UCSD-AML1 (cell line): Measurements from ENCODE around the gene USP17L27.
"Not testable (repeated sequence)": the region's sequence is repeated elsewhere in the genome, so short reads cannot be mapped to it uniquely, and the experiment has no call there.

Source experiments
- DNase-seq: peaks from one replicate; lab custom pipeline; 2025; ENCODE audit not compliant: unreplicated experiment; lab: John Stamatoyannopoulos, UW

The USP17L27 gene, protein sequence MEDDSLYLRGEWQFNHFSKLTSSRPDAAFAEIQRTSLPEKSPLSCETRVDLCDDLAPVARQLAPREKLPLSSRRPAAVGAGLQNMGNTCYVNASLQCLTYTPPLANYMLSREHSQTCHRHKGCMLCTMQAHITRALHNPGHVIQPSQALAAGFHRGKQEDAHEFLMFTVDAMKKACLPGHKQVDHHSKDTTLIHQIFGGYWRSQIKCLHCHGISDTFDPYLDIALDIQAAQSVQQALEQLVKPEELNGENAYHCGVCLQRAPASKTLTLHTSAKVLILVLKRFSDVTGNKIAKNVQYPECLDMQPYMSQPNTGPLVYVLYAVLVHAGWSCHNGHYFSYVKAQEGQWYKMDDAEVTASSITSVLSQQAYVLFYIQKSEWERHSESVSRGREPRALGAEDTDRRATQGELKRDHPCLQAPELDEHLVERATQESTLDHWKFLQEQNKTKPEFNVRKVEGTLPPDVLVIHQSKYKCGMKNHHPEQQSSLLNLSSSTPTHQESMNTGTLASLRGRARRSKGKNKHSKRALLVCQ

DNA sequence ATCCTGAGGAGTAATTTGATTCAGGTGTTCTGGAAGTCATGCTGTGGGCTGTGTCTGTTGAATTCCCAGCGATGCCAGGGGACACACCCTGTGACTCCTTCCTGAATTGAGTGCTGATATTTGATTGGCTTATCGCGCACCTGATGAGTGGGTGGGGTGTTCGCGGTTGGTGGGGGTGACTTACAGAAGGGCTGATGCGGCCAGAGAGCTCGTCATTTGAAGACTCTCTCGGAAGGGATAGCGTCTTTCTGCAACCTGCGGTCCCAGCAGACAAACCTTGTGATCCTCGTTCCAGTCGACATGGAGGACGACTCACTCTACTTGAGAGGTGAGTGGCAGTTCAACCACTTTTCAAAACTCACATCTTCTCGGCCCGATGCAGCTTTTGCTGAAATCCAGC is at the start of gene USP17L27:
USP17L27 (plus strand) TSS at position 301 of the 400 bp plus-strand sequence; CDS start at position 301, 0 bp downstream.
- not testable (repeated sequence) for DNase-seq

DNA sequence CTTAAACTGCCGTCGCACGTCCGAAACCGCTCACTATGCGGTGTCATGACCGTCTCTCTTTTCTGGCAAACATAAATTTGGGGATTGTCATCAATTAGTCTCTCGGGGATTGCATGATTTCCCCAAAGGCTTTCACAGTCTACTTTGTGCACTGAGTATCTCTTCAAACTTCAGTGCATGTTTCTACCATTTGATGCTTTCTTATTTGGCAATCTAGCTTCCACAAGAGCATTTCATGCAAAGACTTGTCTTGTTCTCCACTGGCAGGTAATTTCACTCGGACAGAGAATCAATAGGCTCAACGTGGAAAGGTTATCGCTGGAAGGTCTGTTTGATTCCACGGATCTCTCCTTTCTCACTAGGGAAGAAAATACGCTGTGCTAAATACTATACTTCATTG is 19.8 kb upstream of the USP17L27 start:
- not testable (repeated sequence) for DNase-seq

DNA sequence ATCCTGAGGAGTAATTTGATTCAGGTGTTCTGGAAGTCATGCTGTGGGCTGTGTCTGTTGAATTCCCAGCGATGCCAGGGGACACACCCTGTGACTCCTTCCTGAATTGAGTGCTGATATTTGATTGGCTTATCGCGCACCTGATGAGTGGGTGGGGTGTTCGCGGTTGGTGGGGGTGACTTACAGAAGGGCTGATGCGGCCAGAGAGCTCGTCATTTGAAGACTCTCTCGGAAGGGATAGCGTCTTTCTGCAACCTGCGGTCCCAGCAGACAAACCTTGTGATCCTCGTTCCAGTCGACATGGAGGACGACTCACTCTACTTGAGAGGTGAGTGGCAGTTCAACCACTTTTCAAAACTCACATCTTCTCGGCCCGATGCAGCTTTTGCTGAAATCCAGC is 19.1 kb upstream of the USP17L27 start, which contains the start of gene USP17L24:
USP17L24 (plus strand) TSS at position 301 of the 400 bp plus-strand sequence; CDS start at position 301, 0 bp downstream.
- not testable (repeated sequence) for DNase-seq

DNA sequence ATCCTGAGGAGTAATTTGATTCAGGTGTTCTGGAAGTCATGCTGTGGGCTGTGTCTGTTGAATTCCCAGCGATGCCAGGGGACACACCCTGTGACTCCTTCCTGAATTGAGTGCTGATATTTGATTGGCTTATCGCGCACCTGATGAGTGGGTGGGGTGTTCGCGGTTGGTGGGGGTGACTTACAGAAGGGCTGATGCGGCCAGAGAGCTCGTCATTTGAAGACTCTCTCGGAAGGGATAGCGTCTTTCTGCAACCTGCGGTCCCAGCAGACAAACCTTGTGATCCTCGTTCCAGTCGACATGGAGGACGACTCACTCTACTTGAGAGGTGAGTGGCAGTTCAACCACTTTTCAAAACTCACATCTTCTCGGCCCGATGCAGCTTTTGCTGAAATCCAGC is 14.3 kb upstream of the USP17L27 start, which contains the start of gene USP17L25:
USP17L25 (plus strand) TSS at position 301 of the 400 bp plus-strand sequence; CDS start at position 301, 0 bp downstream.
- DNase-seq = not testable (repeated sequence)

DNA sequence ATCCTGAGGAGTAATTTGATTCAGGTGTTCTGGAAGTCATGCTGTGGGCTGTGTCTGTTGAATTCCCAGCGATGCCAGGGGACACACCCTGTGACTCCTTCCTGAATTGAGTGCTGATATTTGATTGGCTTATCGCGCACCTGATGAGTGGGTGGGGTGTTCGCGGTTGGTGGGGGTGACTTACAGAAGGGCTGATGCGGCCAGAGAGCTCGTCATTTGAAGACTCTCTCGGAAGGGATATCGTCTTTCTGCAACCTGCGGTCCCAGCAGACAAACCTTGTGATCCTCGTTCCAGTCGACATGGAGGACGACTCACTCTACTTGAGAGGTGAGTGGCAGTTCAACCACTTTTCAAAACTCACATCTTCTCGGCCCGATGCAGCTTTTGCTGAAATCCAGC is 9.6 kb upstream of the USP17L27 start, which contains the start of gene USP17L26:
USP17L26 (plus strand) TSS at position 301 of the 400 bp plus-strand sequence; CDS start at position 301, 0 bp downstream.
- not testable (repeated sequence) for DNase-seq

DNA sequence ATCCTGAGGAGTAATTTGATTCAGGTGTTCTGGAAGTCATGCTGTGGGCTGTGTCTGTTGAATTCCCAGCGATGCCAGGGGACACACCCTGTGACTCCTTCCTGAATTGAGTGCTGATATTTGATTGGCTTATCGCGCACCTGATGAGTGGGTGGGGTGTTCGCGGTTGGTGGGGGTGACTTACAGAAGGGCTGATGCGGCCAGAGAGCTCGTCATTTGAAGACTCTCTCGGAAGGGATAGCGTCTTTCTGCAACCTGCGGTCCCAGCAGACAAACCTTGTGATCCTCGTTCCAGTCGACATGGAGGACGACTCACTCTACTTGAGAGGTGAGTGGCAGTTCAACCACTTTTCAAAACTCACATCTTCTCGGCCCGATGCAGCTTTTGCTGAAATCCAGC is 4.8 kb upstream of the USP17L27 start, which contains the start of gene USP17L5:
USP17L5 (plus strand) TSS at position 301 of the 400 bp plus-strand sequence; CDS start at position 301, 0 bp downstream.
- DNase-seq = not testable (repeated sequence)

DNA sequence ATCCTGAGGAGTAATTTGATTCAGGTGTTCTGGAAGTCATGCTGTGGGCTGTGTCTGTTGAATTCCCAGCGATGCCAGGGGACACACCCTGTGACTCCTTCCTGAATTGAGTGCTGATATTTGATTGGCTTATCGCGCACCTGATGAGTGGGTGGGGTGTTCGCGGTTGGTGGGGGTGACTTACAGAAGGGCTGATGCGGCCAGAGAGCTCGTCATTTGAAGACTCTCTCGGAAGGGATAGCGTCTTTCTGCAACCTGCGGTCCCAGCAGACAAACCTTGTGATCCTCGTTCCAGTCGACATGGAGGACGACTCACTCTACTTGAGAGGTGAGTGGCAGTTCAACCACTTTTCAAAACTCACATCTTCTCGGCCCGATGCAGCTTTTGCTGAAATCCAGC is 4.6 kb downstream of the USP17L27 start, which contains the start of gene USP17L28:
USP17L28 (plus strand) TSS at position 301 of the 400 bp plus-strand sequence; CDS start at position 301, 0 bp downstream.
- not testable (repeated sequence) for DNase-seq

DNA sequence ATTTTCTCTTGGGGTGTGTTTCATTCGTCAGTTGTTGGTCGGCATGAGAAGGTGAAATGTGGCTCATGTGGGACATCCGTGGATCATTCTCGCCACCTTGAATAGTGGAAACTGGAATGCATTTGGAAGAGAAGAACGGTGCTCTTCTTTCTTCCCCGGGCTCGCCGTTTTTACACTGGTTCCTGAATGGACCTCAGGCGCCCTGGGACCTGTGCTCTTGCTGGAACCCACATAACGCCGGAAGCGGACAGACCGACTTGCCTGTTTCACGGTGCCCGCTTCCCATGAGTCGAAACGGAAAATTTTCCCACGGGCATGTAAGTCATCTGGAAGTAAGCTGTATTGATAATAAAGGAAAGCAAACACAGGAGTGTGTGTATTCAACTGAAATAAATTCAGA is 6.9 kb downstream of the USP17L27 start:
- not testable (repeated sequence) for DNase-seq

DNA sequence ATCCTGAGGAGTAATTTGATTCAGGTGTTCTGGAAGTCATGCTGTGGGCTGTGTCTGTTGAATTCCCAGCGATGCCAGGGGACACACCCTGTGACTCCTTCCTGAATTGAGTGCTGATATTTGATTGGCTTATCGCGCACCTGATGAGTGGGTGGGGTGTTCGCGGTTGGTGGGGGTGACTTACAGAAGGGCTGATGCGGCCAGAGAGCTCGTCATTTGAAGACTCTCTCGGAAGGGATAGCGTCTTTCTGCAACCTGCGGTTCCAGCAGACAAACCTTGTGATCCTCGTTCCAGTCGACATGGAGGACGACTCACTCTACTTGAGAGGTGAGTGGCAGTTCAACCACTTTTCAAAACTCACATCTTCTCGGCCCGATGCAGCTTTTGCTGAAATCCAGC is 9.4 kb downstream of the USP17L27 start, which contains the start of gene USP17L29:
USP17L29 (plus strand) TSS at position 301 of the 400 bp plus-strand sequence; CDS start at position 301, 0 bp downstream.
- DNase-seq = not testable (repeated sequence)

DNA sequence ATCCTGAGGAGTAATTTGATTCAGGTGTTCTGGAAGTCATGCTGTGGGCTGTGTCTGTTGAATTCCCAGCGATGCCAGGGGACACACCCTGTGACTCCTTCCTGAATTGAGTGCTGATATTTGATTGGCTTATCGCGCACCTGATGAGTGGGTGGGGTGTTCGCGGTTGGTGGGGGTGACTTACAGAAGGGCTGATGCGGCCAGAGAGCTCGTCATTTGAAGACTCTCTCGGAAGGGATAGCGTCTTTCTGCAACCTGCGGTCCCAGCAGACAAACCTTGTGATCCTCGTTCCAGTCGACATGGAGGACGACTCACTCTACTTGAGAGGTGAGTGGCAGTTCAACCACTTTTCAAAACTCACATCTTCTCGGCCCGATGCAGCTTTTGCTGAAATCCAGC is 18.9 kb downstream of the USP17L27 start, which contains the start of gene USP17L30:
USP17L30 (plus strand) TSS at position 301 of the 400 bp plus-strand sequence; CDS start at position 301, 0 bp downstream.
- DNase-seq = not testable (repeated sequence)

DNA sequence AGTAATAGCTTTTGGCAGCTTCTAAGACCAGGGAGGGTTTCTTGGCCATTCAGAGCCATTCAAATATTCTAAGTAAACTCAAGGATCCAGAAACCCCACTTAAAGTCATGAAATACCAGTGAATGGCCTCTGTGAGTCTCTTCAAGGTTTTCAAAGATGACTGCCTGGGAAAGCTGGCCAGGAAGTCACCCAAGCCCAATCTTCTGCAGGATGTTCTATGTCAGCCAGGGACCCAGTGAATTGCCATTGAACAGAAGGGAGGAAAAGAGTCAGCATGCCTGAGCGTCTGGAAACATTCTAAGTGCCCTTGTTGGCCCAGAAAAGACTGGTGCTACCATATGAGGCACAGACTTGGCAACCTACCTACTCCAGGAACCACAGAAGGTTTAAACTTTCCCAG is 35.9 kb downstream of the USP17L27 start:
- not testable (repeated sequence) for DNase-seq

DNA sequence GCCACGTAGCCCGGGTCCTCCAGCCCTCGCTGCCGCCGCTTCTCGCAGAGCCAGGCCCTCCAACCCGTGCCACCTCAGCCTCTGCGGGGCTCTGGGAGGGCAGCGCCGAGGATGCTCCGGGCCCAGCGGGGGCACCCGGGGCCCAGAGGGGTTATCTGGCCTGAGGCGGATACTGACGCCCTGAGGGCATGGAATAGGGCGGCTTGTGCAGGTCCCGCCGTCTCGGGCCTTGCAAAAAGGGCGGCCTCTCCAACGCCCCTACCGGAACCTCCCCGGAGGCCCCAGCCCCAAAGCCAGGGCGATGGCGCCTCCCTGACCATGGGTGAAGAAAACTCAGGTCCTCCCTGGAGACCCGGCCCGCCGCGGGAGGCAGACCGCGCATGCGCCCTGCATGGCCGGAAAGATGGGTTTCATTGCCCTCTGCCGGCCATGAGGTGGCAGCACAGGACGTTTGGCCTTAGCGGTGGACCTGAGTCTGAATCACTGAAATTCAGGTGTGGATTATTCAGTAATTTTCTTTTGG is 37.1 kb downstream of the USP17L27 start:
- not testable (repeated sequence) for DNase-seq

DNA sequence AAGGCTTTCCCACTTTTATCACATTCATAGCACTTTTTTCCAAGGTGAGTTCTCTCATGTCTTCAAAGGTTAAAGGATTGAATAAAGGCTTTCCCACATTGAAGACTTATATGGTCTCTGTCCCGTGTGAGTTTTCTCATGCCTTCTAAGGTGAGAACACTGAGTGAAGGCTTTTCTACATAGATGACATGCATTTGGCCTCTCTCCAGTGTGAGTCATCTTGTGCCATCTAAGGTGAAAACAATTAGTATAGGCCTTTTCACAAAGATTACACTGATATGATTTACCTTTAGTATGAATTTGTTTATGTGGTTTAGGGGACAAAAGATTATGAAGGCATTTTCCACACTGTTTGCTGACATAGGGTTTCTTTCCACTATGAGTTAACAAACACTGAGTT is 40.2 kb downstream of the USP17L27 start:
- DNase-seq = no peak

DNA sequence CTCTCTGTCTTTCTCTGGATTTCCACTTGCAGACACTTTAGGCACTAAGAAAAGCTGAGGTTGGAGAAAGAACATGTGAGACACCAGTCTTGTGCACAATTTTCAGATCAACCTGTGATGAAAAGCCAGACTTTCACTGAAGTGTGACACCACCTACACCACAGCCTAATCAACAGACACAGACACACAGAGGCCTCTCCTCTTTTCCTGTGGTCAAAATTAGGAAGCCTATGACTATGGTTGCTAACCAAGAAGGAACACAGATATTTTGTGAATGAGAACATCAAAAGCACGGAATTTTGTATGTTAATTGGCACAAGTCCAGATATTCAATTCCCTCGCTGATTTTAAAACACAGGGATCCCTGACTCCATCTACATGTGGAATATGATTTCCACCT is 45.1 kb downstream of the USP17L27 start:
- not testable (repeated sequence) for DNase-seq
